AG10803 (cell line): ENCODE data around the gene SF3B1.
A peak's percentile ranks its signal among the peaks of the same experiment; 100 is the strongest.
"Not testable (repeated sequence)": the region's sequence is repeated elsewhere in the genome, so short reads cannot be mapped to it uniquely, and the experiment has no call there.

Experiments used
- DNase-seq: peaks from one replicate; pipeline ENCODE4 v3.0.0; 2010; ENCODE audit warnings: low read depth
- H3K4me3 ChIP-seq: 2 replicates; pipeline ENCODE4 v1.5.1; 2011; ENCODE audit warnings: mild to moderate bottlenecking, low read length, control low read depth
- CTCF ChIP-seq: conservative IDR thresholded peaks from 2 replicates; pipeline ENCODE4 v1.5.1; 2011; ENCODE audit warnings: mild to moderate bottlenecking, low read length, control low read depth, inconsistent platforms

SF3B1 gene

GRCh38 chr2:197377670-197378069 lies 57.2 kb downstream of the SF3B1 start:
- TF ChIP-seq CTCF = no peak
- DNase-seq = no peak
- no peak overlapping the region for H3K4me3 ChIP-seq

- peak; percentile 45 for DNase-seq
- H3K4me3 ChIP-seq = no peak overlapping the region
- no peak for TF ChIP-seq CTCF
These were observed 62.2 kb downstream of the SF3B1 start for GRCh38 chr2:197372592-197372991.

- DNase-seq, H3K4me3 ChIP-seq: not testable (repeated sequence)
These were observed 64.2 kb downstream of the SF3B1 start for GRCh38 chr2:197370664-197371063.

- no peak for DNase-seq
- no peak overlapping the region for H3K4me3 ChIP-seq
- TF ChIP-seq CTCF = no peak
These were observed 64.9 kb downstream of the SF3B1 start for GRCh38 chr2:197369933-197370320.

GRCh38 chr2:197369228-197369932 lies 65.4 kb downstream of the SF3B1 start:
- no peak for TF ChIP-seq CTCF
- DNase-seq = peak; percentile 44
- no peak overlapping the region for H3K4me3 ChIP-seq

- DNase-seq = no peak
- TF ChIP-seq CTCF = no peak
These were observed 66.4 kb downstream of the SF3B1 start for GRCh38 chr2:197368412-197368811.

GRCh38 chr2:197363998-197364397 lies 70.8 kb downstream of the SF3B1 start:
- DNase-seq = no peak
- TF ChIP-seq CTCF = no peak
- H3K4me3 ChIP-seq = no peak overlapping the region

More at GRCh38 chr2:197368412-197368811, 66.4 kb downstream of the SF3B1 start:
- H3K4me3 ChIP-seq = no peak overlapping the region
